Measurements from ENCODE around the gene GREB1L.

Gene GREB1L

DNA sequence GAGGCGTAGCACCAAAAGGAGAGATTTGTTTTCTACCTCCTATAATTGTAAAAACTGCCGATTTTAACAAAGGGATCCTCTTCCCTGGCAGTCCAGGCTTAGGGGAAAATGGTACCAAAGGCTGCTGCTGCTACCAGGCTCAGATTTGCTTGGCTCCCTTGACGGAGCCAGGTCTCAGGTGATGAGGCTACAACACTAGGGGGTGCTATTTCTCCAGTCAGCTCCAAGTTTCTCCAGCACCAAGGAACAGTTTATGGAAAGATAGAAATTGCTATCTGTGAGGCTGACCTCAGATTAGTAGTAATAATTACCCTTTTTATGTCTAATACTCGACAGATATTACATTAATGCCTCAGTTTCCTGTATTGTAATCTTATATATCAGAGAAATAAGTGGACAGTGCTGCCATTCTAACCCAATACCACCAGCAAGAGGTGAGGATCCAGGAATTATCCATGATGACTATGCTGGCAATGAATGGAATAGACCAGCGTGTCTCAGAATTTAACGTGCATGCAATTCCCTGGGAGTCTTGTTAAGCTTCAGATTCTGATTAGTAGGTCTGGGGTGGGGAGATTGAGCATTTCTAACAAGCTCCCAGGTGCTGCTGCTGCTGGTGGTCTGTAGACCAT is 247.2 kb downstream of the GREB1L start:
- DNase-seq (ENCODE audit: low spot score), result peak; percentile 89

DNA sequence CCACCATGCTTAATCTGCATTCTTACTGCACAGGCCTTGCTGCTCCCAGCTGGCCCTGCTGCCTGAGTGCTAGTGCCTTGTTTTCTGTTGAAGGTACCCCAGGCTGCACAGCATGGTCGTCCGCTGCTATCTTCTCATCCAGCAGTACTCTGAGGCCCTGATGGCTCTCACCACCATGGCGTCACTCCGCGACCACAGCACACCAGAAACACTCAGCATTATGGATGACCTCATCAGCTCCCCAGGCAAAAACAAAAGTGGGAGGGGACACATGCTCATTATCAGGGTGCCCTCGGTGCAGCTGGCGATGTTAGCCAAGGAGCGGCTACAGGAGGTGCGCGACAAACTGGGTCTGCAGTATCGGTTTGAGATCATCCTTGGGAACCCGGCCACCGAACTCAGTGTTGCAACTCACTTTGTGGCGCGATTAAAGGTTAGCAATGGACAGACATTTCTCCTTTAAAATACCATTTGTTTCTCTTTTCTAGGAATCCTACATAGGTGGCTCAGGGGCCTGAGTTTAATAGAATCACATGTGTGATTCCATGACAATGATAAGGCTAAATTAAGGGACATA is 248.0 kb downstream of the GREB1L start:
- DNase-seq (ENCODE audit: low spot score), result no peak

DNA sequence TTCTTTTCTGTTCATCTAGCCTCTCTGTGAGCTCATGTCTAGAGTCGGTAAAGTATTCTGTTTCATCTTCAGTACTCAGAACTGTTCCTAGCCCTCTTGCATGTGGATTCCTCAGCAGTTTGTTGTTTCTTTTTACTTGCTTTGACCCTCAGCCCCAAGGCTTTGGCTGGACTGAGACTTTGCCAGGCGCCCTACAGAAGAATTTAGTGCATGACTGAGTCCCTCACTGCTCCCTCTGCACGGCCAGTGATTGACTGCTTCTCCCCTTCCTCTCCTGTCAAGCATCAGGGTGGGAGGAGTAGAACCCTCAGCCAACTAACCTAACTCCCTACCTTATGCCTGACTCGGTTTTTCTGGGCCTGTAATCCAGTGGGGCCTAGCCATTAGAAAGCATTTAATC is 248.7 kb downstream of the GREB1L start:
- DNase-seq (ENCODE audit: low spot score), result no peak

DNA sequence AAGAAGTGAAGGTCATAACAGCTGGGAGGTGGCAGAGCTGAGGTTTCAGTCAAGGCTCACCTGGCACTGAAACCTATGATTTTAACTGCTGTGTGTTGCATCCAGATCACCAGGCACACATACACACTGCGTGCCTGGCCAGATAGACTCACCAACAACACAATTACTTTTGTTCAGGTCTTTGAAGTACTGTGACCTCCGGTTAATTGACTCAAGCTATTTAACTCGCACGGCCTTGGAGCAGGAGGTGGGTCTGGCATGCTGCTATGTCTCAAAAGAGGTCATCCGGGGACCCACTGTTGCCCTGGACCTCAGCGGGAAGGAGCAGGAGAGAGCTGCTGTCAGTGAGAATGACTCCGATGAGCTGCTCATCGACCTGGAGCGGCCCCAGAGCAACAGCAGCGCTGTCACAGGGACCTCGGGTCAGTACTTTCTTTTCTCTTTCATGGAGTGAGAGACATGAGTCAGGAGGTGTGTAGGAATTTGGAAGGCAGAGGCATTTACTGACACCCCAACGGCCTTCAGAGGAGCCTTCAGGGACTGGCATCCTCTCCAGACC is 254.3 kb downstream of the GREB1L start:
- DNase-seq (ENCODE audit: low spot score), result no peak

DNA sequence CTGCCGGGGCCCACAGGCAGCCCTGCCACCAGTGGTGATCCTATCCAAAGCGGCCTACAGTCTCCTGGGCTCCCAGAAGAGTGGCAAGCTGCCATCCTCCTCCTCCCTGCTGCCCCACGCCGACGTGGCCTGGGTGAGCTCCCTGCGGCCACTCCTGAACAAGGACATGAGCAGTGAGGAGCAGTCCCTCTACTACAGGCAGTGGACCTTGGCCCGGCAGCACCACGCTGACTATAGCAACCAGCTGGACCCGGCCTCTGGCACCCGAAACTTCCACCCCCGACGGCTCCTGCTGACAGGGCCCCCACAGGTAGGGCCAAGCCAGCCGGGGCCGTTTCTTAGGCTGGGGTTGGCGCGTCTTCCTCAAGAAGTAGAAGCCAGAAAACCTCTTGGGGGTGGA is 258.0 kb downstream of the GREB1L start:
- no peak for DNase-seq (ENCODE audit: low spot score)

DNA sequence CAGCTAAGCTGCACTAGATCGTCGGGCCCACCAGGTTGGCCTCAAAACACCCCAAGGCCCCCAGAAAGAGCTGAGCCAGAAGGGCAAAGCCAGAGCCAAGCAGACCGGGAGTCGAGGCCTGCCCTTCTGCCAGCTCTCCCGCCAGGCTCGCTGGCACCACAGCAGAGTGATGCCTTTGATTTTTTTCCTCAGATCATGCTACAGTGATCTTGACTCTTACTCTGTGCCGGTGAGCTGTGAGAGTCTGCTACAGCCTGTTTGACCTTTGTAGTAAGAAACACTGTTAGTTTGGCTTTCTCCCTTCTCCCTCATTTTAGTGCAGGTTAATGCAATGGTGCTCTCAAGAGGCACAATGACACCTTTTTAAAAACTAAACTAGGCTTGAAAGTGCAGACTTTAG is 260.6 kb downstream of the GREB1L start:
- no peak for DNase-seq (ENCODE audit: low spot score)

DNA sequence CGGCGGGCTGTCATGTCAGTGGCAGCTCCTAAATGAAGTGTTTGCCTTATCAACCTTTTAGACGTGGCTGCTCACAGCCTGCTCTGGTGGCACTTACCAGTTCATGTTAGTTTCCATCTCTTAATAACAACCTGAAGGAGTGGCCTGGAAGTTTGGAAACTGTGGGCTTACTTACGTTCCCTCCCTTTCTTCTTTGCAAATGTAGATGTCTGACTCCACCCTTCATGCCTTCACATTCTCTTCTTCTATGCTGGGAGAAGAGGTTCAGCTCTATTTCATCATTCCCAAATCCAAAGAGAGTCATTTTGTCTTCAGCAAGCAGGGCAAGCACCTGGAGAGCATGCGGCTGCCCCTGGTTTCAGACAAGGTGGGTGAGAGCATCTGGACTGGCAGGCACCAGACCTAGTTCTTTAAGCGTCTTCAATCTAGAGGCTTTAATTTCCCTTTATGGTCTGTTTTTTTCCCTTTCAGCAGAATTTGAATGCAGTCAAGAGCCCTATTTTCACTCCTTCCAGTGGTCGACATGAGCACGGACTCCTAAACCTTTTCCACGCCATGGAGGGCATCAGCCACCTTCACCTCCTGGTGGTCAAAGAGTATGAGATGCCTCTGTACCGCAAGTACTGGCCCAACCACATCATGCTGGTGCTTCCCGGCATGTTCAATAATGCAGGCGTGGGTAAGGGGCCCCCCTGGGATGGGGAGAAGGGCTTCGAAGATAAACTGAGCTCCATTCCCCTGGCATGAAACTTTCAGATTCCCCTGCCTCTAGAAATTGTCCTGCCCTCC is 266.1 kb downstream of the GREB1L start:
- no peak for DNase-seq (ENCODE audit: low spot score)

DNA sequence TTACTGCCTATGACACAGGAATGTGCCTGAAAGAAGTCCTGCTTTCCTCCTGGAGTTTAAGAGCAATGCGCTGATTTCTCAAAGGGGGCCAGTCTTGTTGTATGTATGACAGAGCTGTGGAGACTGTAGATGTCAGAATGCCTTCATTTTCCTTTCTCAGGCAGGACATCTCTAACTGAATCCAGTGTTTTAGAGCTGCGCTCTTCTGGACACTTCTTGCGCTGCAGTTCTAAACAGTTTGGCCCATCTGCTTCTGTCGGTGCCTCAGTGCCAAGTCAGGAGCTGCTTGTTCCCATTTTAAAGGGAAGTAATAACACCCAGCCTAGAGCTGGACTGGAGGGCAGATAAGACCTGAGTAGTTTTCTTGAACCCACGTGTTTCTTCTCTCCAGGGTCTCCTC is 267.0 kb downstream of the GREB1L start:
- DNase-seq (ENCODE audit: low spot score), result no peak

DNA sequence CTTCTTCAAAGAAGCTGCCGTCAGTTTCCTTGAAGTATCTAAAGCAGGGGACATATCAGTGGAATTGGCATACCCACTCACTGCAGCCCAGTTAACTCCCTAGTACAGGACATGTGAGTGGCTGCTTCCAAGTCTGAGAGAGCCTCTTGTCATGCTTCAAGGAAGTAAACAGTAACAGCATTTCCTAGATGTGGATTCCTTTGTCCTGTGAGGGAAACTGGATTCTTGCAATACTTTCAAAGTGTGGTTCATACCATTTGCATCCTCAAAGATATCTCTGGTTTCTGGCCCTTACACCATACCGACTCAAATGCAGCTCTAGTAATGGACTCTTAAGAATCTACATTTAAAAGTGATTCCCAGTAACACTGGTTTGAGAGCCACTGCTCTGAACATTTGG is 271.3 kb downstream of the GREB1L start:
- DNase-seq (ENCODE audit: low spot score), result no peak

DNA sequence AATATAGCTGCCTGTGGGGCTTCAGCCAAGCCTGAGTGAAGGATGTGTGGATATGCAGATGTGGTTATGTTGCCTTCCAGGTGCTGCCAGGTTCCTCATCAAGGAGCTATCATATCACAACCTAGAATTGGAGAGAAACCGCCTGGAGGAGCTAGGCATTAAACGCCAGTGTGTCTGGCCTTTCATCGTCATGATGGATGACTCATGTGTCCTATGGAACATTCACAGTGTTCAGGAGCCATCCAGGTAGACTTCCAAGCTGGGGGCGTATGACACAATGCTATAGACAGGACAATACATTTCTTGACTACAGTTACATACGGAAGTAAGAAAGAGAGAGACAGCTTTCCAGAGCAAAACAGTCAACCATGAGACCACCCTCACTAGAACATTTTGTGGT is 271.7 kb downstream of the GREB1L start:
- no peak for DNase-seq (ENCODE audit: low spot score)

DNA sequence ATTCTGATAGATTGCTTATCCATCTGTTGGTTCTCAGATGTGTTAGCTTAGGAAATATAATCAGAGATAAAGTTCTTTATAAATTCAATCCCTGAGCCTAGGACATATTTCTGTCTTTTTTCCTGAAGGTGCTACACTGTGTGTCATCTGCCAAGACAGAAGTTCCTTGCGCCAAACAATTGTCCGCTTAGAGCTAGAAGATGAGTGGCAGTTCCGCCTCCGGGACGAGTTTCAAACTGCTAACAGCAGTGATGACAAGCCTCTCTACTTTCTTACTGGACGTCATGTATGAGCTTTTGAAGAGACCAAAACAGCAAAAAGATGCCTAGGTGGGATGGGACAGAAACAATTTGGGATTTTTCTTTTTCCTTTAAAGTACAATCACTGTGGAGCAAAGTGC is 280.5 kb downstream of the GREB1L start:
- DNase-seq (ENCODE audit: low spot score), result no peak

DNA sequence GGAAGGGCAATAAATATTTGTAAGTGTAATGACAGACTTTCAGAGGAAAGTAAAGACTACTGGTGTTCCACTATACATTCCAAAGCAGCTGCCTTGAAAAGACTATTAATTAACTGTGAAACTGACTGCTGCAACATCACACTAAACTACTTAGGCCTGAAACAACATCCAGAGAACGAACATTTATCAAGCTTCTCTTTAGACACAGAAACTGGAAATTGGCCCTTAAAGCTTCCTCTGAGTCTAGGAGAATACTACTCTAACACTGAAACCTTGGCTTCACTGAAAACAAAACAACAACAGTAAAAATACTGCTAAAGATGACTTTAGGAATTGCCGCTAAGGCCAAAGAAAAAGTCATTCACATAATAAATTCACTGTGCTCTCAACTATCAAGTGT is 283.9 kb downstream of the GREB1L start:
- DNase-seq (ENCODE audit: low spot score), result no peak

DNA sequence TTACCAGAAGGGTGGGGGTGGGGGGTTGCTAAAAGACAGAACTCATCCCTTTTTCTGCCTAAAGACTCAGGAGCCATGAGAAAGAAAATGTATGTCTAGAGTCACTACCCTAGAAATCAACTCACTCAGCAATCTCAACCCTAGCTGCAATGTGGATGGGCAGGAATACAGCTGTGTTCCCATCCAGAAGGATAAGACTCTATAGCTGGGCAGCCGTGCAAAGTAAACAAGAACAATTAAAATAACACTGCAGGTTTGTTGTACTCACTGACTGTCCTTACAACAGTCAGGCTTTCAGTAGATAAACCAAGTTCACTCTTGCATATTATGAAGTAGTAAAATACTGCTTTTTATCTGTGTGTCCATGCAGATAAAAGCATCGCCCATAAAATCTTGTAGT is 284.4 kb downstream of the GREB1L start:
- DNase-seq (ENCODE audit: low spot score), result no peak

DNA sequence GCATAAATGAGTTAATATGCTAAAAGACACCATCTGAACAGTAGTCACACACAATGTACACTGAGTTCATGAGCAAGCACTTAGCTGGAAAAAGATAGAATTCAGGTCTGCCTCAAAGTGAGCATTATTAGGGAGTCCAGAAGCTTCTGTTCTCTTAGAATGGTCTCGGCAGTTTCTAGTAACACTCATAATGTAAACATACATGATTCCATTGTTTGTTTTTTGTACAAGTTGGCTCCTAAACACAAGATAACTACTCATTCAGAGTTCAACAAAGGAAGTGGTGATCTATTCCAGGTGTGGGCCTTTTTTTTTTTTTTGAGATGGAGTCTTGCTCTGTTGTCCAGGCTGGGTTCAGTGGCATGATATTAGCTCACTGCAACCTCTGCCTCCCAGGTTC is 292.3 kb downstream of the GREB1L start:
- DNase-seq (ENCODE audit: low spot score), result no peak

DNA sequence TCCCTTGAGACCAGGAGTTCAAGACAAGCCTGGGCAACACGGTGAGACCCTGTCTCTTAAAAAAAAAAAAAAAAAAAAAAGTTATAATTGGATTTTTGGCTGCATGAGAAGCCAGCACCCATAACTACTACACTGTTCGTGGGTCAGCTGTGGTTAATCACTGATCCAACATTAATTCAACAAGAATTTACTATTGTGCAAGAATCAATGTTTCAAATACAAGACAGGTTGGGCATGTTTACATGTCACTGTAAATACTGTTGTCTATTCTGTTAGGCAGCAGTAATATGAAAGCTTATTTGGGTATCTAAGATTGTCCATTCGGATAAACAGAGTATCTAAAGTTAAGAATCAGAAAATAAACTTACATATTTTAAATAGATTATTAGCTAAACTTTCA is 296.2 kb downstream of the GREB1L start:
- DNase-seq (ENCODE audit: low spot score), result no peak

DNA sequence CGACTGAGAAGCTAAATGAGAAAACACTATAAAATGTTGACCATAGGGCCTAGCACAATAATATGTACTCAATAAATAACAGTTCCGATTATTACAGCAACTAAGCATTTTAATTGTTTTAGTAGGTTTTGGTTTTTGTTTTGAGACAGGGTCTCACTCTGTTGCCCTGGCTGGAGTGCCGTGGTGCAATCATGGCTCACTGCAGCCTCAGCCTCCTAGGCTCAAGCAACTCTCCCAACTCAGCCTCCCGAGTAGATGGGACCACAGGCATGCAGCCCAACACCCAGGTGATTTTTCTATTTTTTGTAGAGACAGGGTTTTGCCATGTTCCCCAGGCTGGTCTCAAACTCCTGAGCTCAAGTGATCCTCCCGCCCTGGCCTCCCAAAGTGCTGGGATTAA is 304.4 kb downstream of the GREB1L start:
- no peak for DNase-seq (ENCODE audit: low spot score)

DNA sequence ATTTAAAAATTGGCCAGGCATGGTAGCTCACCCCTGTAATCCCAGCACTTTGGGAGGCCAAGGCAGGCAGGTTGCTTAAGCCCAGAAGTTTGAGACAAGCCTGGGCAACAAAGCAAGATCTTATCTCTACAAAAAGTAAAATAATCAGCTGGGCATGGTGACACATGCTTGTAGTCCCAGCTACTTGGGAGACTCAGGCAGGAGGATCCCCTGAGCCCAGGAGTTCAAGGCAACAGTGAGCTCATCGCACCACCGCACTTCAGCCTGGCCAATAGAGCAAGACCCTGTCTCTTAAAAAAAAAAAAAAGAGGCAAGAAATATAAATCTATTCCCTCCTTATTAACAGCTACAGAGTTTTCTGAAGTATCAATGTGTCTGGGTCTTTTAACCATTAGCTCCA is 306.6 kb downstream of the GREB1L start:
- DNase-seq (ENCODE audit: low spot score), result no peak

DNA sequence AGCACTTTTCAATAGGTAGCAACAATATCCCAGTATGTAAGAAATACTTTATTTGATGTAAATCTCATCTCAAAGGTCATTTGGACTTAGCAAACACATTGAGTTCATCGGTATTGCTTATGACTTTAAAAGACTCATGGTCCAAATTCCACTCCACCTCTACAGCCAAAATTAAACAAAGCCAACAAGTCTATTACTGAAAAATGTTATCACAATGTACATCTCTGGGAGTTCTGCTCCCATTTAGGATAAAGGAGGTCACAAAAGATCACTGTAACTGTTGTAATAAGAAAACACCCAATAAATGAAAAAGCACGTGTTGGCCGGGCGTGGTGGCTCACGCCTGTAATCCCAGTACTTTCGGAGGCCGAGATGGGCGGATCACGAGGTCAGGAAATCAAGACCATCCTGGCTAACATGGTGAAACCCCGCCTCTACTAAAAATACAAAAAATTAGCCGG is 308.5 kb downstream of the GREB1L start:
- DNase-seq (ENCODE audit: low spot score), result peak; percentile 17

DNA sequence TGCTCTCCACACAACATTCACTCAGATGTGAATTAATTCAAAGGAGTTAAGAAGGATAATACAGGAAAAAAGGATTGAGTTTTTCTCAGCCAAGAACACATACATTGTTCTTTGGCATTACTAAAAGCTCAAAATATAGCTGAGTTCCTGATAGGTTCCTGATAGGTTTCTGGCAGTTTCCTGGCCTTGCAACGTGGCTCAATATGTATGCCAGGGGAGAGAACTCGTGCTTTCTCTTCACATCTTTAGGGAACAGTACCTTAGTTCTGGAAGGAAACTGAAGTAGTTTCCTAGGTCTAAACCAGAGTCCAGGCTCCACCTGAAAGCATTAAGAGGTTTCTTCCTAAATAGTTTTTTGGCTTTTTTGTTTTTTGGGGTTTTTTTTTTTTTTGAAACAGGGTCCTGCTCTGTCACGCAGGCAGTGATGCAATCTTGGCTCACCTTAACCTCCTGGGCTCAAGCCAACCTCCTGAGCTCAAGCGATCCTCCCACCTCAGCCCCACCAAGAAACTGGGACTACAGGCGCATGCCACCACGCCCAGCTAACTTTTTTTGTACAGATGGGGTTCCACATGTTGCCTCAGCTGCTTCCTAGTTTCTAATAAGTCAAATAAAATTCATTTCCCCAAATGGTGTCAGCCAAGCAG is 315.7 kb downstream of the GREB1L start:
- no peak for DNase-seq (ENCODE audit: low spot score)

DNA sequence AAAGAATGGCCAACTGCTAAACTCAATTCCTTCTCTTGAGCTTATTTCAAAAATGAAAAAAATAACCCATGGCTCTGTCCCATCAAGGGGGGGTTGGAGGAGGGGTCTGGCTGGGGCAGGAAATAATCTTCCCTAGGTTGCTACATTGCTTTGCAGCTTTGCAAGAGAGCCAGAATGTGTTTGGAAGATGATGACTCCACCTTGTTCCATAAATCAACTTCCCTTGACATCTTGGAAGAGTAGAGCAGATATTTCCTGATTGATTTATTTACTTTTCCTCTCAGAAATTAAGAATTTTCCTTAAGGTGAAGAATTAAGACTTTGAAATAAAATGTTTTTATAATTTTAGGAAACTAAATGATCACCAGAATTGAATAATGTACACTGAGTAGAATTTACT is 317.2 kb downstream of the GREB1L start:
- DNase-seq (ENCODE audit: low spot score), result no peak

DNA sequence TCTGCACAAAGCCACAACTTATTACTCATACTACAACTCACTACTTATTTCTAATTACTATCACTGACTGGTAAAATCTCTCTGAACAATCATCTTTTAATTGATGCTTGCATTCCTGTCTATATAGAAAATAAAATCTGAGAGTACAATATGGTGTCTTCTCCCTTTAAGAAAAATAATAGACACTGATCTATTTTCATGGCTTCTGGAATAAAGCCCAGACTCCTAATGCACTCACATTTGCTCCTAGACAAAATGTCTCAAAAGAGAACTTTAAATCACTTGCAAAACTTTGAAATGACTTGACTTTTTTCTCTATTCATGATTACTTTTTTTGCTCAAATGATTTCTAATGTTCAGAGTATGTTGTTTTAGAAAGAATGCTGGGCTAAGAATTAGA is 329.7 kb downstream of the GREB1L start:
- no peak for DNase-seq (ENCODE audit: low spot score)
